ENCODE measurements around the gene NUP107. TPM values are rescaled to one million over a fixed set of nuclear protein-coding genes. Genes with fewer than 3 reads are reported as not detected.

The NUP107 gene
- total and polyA plus RNA-seq, 12 donors = 9.9 to 25.7 (median 21.8) TPM

GRCh38 chr12:68776976-68777610 lies 90.3 kb downstream of the NUP107 start:
- H3K4me3 ChIP-seq = no peak overlapping the region
- no peak for DNase-seq
- ATAC-seq = no peak
- 63 to 73% methylated on average over 5 of the region's 5 CpGs for WGBS, 2 donors
- intact Hi-C loops (cut with DNase I) = loop anchor here in 1 of 10 donors (1.0 kb wide), 1 partner anchor 24 kb away; no protein-coding TSS in a partner anchor
- peaks cover 0 to 9% (median 0%) of the 10 kb centered on the region in 9 donors for H3K4me1 ChIP-seq
- no peaks in the 10 kb centered on the region for H3K9me3 ChIP-seq
- H3K36me3 ChIP-seq = no peaks in the 10 kb centered on the region
- no peak for TF ChIP-seq CTCF (IDR thresholded peaks at IDR 0.05)
- H3K27ac ChIP-seq = no peak overlapping the region
- H3K27me3 ChIP-seq = no peaks in the 10 kb centered on the region

GRCh38 chr12:68779280-68779679 lies 92.5 kb downstream of the NUP107 start:
- intact Hi-C loops (cut with DNase I) = no loop called here

GRCh38 chr12:68780731-68781130 lies 94.0 kb downstream of the NUP107 start:
- Histone ChIP-seq H3K4me3 (no peak overlapping the region), H3K27me3 (no peaks in the 10 kb centered on the region), H3K9me3 (no peaks in the 10 kb centered on the region), H3K36me3 (no peaks in the 10 kb centered on the region), H3K27ac (no peak overlapping the region), H3K4me1 (peaks cover 0 to 23% (median 0%) of the 10 kb centered on the region in 9 donors)
- TF ChIP-seq CTCF (IDR thresholded peaks at IDR 0.05) = no peak
- DNase-seq (no peak), ATAC-seq (no peak)
- intact Hi-C loops (cut with DNase I) = no loop called here
- WGBS, 2 donors = 84 to 90% methylated on average over 6 of the region's 6 CpGs

More at GRCh38 chr12:68779280-68779679, 92.5 kb downstream of the NUP107 start:
- Histone ChIP-seq H3K36me3 (no peaks in the 10 kb centered on the region), H3K4me3 (no peak overlapping the region), H3K27me3 (no peaks in the 10 kb centered on the region), H3K9me3 (no peaks in the 10 kb centered on the region), H3K4me1 (peaks cover 0 to 8% (median 0%) of the 10 kb centered on the region in 9 donors), H3K27ac (no peak overlapping the region)
- DNase-seq = no peak
- no peak for TF ChIP-seq CTCF (IDR thresholded peaks at IDR 0.05)
- ATAC-seq = no peak

GRCh38 chr12:68781728-68782127 lies 95.0 kb downstream of the NUP107 start:
- Histone ChIP-seq H3K27ac (no peak overlapping the region), H3K4me1 (peaks cover 0 to 33% (median 0%) of the 10 kb centered on the region in 9 donors), H3K4me3 (no peak overlapping the region), H3K27me3 (no peaks in the 10 kb centered on the region), H3K9me3 (no peaks in the 10 kb centered on the region), H3K36me3 (no peaks in the 10 kb centered on the region)
- ATAC-seq (no peak), DNase-seq (no peak)
- intact Hi-C loops (cut with DNase I) = no loop called here
- no peak for TF ChIP-seq CTCF (IDR thresholded peaks at IDR 0.05)
- WGBS, 2 donors = 91 to 94% methylated on average over 6 of the region's 6 CpGs
